ENCODE results near the gene HLA-DMA. TPM values are rescaled to one million over a fixed set of nuclear protein-coding genes. Genes with fewer than 3 reads are reported as not detected.

The HLA-DMA gene
- total RNA-seq, 3 donors from 2014 or later, result 12.4 to 48.5 (median 27.7) TPM

GRCh38 chr6:32950010-32950409 lies 2.9 kb downstream of the HLA-DMA start:
- no peak for ATAC-seq
- Histone ChIP-seq H3K4me1 (ENCODE audit: low read depth) (peaks cover 11% of the 10 kb centered on the region), H3K36me3 (ENCODE audit: low read depth) (no peaks in the 10 kb centered on the region), H3K4me3 (no peak overlapping the region), H3K9me3 (peaks cover 3% of the 10 kb centered on the region)
- no peak for DNase-seq
- TF ChIP-seq CTCF (IDR thresholded peaks at IDR 0.05), result no peak
- intact Hi-C loops (cut with DNase I, micrococcal nuclease), result no loop called here

GRCh38 chr6:32949113-32949512 lies 3.8 kb downstream of the HLA-DMA start:
- Histone ChIP-seq H3K9me3 (peaks cover 3% of the 10 kb centered on the region), H3K4me1 (ENCODE audit: low read depth) (peaks cover 20% of the 10 kb centered on the region), H3K36me3 (ENCODE audit: low read depth) (no peaks in the 10 kb centered on the region), H3K4me3 (no peak overlapping the region)
- no peak for TF ChIP-seq CTCF (IDR thresholded peaks at IDR 0.05)
- DNase-seq, result no peak
- ATAC-seq, result no peak
- intact Hi-C loops (cut with DNase I, micrococcal nuclease), result loop anchor here in 1 of 2 donors (10.0 kb wide), 1 partner anchor 64 kb away; no protein-coding TSS in a partner anchor

- ATAC-seq (peak; percentile 66), DNase-seq (peak in 2 of 3 donors; percentile 58 to 80)
- H3K4me3 ChIP-seq, result no peak overlapping the region
- H3K9me3 ChIP-seq, result peaks cover 3% of the 10 kb centered on the region
- intact Hi-C loops (cut with DNase I, micrococcal nuclease), result loop anchor here in 1 of 2 donors (10.0 kb wide), 1 partner anchor 63 kb away; no protein-coding TSS in a partner anchor
- H3K36me3 ChIP-seq (ENCODE audit: low read depth), result no peaks in the 10 kb centered on the region
- TF ChIP-seq CTCF (IDR thresholded peaks at IDR 0.05), result peak; percentile 50
- peaks cover 16% of the 10 kb centered on the region for H3K4me1 ChIP-seq (ENCODE audit: low read depth)
Observed at GRCh38 chr6:32947552-32948465, 5.1 kb downstream of the HLA-DMA start.

GRCh38 chr6:32946893-32947292 lies 6.0 kb downstream of the HLA-DMA start:
- no peak for ATAC-seq
- TF ChIP-seq CTCF (IDR thresholded peaks at IDR 0.05), result no peak
- peaks cover 3% of the 10 kb centered on the region for H3K9me3 ChIP-seq
- H3K4me3 ChIP-seq, result no peak overlapping the region
- H3K4me1 ChIP-seq (ENCODE audit: low read depth), result peaks cover 14% of the 10 kb centered on the region
- DNase-seq, result no peak
- H3K36me3 ChIP-seq (ENCODE audit: low read depth), result no peaks in the 10 kb centered on the region
- intact Hi-C loops (cut with DNase I, micrococcal nuclease), result loop anchor here in 1 of 2 donors (10.0 kb wide), 1 partner anchor 62 kb away; no protein-coding TSS in a partner anchor

- intact Hi-C loops (cut with DNase I, micrococcal nuclease), result loop anchor here in 1 of 2 donors (10.0 kb wide), 1 partner anchor 61 kb away; no protein-coding TSS in a partner anchor
Observed at GRCh38 chr6:32945953-32946352, 6.9 kb downstream of the HLA-DMA start.

More at GRCh38 chr6:32945953-32946352, 6.9 kb downstream of the HLA-DMA start:
- ATAC-seq (no peak), DNase-seq (no peak)
- no peaks in the 10 kb centered on the region for H3K36me3 ChIP-seq (ENCODE audit: low read depth)
- TF ChIP-seq CTCF (IDR thresholded peaks at IDR 0.05), result no peak
- H3K4me1 ChIP-seq (ENCODE audit: low read depth), result peaks cover 14% of the 10 kb centered on the region
- H3K4me3 ChIP-seq, result no peak overlapping the region
- peaks cover 3% of the 10 kb centered on the region for H3K9me3 ChIP-seq
